Activated naive CD4-positive, alpha-beta T cell treated with Interleukin-2 at 50 U/mL for 16 hours (primary cell): ENCODE data around the gene SEMA5B.

Source experiments
- DNase-seq: peaks from one replicate; pipeline ENCODE4 v3.0.0-alpha.2; 2020

The SEMA5B gene

GRCh38 chr3:122991236-122991985 lies 36.2 kb downstream of the SEMA5B start:
- no peak for DNase-seq

GRCh38 chr3:122989856-122990575 lies 37.5 kb downstream of the SEMA5B start:
- no peak for DNase-seq

- no peak for DNase-seq
Observed at GRCh38 chr3:122988508-122988907, 39.1 kb downstream of the SEMA5B start.

- DNase-seq = no peak
Observed at GRCh38 chr3:122987736-122988319, 39.7 kb downstream of the SEMA5B start.

DNA sequence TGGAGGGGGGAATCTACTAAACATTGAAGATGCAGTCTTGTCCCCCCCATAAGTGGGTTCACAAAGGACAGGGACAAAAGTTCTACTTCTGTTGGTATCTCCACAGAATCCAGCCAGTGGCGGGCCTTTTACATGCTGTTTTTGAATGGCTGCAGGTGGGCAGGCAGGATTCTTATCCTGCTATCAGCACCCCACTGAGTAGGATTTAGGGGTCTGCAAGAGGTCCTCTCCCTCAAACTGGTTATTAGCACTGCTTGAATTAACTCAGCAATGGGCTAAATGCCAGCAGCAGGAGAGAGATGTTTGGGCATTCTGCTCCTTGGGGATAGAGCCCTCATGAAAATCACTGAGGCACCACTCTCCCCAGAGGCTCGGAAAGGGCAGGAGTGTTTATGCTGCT lies 40.3 kb downstream of the SEMA5B start:
- no peak for DNase-seq

DNA sequence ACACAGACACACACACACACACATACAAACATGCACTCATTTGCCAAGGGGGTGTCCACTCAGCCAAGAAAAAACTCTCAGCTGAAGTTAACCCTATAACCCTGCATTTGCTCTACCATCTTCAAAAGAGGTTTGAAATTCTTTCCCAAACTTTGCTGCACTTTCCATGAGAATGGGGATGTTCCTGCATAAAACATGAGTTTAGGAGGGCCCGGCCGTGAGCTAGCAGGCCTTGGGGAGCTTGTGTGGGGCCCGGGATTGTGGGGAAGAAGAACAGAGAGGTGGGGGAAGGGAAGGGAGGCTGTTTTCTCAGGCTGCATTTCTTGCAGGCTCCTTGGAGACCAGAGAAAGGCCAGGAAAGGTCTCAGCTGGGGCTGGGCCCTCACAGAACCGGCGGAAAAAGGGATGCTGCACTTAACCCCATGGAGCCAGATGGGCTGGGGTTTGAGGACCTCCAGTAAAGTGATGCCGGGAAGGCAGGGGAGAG lies 40.8 kb downstream of the SEMA5B start:
- no peak for DNase-seq

GRCh38 chr3:122985539-122985938 lies 42.0 kb downstream of the SEMA5B start:
- no peak for DNase-seq

DNA sequence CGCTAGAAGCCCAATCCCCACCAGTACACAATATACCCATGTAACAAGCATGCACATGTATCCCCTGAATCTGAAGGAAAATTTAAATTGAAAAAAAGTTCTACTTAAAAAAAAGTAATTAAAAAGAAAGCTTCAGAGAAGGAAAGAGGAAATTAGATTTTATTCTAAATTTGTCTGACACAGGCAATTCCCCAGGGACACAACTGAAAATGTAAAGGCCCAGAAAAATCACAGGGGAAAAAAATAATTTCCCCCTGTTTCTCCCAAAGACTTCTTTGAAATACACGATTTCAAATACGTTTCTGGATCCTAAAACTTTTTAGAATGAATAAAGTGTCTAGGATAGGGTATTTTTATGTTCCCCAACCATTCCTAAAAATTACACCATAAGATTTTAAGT lies 42.9 kb downstream of the SEMA5B start:
- no peak for DNase-seq

GRCh38 chr3:122984007-122984406 lies 43.6 kb downstream of the SEMA5B start:
- DNase-seq = no peak

- DNase-seq = no peak
Observed at GRCh38 chr3:122982216-122983185, 45.1 kb downstream of the SEMA5B start.

DNA sequence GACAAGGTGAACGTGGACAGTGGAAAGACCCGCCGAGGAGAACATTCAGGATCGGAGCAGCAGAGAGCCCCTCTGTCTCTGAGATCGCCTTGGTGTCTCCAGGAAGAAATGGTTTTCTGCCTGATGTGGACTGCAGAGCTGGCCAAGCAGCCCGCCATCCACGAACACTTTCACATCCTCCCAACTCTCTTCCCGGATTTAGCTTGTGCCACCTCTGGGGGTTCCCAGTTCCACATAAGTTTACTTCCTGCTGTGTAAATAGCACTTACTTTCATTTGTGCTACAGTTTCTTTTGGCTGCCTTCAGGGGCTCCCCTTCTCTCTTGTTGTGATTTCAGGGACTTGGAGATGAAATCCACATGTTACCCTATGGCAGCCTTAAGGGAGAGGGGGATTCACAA lies 48.4 kb downstream of the SEMA5B start:
- no peak for DNase-seq

DNA sequence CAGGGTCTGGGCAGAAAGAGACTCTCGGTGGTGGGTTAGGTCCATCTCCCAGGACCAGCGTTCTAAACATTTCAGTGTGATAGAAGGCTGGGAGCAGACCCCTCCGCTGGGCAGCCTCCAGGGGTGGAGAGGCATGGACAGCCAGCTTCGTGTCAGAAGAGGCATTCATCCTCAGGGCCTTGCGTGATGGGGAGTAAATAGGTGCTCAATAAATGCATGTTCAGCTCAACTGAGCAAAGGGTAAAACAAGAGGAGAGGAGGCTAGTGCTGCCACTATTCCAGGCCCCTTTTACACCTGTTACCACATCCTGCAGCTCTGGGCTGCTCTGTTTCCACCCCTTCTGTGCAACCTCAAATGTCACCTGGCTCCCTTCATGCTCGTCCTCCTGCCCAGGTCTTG lies 49.0 kb downstream of the SEMA5B start:
- DNase-seq = no peak

DNA sequence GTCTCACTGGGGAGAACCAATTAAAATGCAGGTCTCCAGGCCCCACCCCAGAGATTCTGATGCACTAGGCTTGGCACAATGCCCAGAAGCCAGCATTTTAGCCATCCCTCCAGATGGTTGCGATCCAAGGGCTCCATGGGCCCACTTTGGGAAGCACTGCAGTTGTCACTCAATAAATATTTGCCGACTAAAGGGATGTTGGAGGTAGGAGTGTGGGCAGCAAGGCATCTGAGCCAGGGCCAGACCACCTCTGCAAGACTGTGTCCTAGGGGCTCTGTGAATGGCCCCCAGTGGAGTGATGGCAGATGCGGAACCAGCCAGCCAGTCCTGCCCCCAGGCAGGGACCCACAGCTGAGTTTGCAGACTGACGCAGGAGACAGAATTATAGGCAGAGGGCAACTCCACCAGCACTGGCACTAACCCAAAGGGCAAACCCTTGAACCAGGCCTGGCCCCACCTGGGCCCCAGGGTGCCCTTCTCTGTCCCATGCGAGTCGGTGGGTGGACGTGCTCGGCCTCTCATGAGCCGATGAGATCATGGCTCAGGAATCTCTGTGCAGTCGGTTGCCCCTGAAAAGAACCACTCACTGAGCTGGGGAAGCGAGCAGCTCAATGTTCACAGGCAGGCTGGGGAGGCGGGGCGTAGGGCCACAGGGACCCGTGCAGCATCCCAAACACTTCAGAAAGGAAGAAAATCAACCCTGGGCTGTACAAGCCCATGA lies 49.7 kb downstream of the SEMA5B start:
- DNase-seq = no peak

- no peak for DNase-seq
Observed at GRCh38 chr3:122975924-122976293, 51.7 kb downstream of the SEMA5B start.

DNA sequence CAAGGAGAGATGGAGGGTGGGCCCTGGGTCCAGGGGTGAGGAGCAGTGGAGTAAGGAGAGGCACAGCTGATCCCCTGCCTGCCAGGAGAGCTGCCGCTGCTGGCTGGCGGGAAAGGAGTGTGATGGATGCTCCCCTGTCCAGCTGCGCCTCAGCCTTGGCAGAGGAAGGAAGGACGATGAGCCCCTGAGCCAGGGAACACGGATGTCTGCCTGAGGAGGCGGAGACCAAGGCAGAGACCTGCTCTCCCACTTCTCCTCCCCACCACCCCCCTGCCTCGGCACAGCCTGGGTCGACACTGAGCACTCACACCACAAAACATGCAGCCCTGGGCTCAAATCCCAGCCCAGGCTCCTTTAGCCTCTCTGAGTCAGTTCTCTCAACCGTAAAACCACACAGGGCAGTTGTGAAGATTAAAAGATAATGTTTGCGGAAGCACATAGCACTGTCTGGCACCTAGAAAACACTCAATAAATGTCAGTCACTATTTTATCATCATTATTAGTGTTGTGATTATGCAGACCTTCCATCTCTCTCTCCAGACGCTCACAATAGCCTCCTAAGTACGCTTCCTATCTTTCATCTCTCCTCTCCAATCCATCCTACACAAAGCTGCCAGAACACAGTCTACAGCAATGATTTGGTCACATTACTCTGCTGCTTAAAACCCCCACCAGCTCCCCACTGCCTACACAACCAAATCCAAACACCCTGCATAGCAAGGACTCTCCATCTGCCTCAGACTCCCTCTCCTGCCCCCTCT lies 52.2 kb downstream of the SEMA5B start:
- DNase-seq = no peak

DNA sequence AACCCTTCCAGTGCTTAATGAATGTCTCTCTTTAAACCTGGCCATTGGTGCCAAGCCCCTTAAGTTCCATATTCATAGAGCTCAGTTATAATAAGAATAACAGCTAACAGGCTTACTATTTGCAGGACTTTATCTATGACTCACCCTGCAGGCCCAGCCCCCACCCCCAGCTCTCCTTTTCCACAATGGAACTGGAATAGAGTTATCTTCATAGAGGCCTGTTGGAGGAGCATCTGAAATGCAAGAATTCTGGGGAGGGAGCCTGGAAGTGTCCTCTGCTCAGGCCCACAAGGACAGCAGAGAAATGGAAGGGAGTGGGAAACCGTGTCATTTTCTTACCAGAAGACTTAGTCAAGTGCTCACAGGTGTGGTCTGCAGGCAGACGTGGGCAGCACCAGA lies 52.8 kb downstream of the SEMA5B start:
- no peak for DNase-seq

DNA sequence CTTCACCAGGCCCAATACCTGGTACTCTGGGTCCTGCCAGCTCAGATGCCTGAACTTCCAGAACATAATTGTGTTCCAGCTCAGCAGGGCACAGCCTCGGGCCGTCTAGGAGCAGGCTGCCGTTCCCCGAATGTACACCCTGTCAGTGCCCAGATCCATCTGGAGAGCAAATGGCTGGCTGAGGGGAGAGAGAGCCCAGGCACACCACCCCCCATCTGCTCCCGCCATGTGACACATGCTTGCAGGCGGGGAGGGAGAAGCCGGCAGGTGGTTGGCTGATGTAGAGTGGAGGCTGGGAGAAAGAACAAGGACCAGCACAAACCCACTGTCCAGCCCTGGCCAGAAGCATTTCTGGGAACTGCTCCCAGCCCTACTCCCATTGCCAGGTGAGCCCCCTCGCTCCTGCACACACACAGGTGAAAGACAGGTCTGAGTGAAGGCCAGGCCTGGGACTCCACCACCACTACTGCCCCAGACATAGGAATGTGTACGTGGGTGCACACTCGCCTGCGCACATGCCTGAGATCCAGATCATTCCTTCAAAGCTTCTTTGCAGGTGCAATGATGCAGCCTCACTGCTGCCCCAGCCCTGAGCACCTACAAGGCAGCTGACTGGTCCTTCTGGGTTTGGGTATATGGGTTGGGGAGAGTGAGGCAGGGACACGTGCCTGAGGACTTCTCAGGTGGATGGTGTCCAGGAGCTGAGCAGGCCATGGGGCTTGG lies 53.5 kb downstream of the SEMA5B start:
- no peak for DNase-seq

DNA sequence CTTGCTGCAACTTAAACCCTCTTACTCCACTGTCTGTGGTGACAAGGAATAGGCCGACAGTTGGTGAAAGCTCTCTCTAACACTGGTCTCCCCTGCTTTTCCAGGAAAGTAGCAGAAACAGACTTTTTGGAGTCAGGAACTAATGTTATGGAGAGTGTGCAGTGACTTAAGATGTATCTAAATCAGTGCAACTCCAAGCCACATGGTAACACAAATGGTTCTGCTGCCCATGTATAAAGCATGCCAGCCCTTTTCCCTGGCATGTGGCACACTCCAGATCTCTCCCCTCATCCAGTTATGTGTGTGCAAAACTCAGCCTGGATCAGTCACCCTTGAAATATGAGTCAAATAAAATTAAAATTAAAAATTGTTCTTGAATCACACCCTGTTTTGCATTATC lies 55.4 kb downstream of the SEMA5B start:
- DNase-seq = no peak

- no peak for DNase-seq
Observed at GRCh38 chr3:122969585-122970469, 57.7 kb downstream of the SEMA5B start.

DNA sequence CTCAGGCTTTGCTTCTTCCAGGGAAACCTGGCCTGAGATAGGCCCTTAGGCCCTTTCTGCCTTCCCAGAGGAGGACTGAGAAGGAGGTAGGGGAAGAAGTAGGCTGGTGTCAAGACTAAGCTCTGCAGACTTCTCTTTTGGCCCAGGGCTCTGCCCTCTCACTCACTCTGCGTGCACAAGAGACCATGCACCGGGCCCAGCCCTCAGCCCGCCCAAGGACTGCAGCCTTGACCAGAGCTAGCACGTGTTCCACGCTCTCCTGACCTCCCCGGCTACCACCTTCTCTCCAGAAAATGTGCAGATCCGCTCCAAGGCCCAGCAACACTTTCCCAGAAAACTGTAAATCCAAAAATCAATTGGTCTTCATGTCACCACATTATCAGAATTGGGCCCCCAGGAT lies 59.8 kb downstream of the SEMA5B start:
- DNase-seq = no peak
